Dedifferentiated amniotic fluid mesenchymal stem cell (primary cell): ENCODE data around the gene ANO6.
"Not testable (repeated sequence)": the region's sequence is repeated elsewhere in the genome, so short reads cannot be mapped to it uniquely, and the experiment has no call there.

Experiments used
- DNase-seq: peaks from one replicate; pipeline ENCODE4 v3.0.0-alpha.2; 2016; ENCODE audit errors: extremely low spot score

The ANO6 gene

DNA sequence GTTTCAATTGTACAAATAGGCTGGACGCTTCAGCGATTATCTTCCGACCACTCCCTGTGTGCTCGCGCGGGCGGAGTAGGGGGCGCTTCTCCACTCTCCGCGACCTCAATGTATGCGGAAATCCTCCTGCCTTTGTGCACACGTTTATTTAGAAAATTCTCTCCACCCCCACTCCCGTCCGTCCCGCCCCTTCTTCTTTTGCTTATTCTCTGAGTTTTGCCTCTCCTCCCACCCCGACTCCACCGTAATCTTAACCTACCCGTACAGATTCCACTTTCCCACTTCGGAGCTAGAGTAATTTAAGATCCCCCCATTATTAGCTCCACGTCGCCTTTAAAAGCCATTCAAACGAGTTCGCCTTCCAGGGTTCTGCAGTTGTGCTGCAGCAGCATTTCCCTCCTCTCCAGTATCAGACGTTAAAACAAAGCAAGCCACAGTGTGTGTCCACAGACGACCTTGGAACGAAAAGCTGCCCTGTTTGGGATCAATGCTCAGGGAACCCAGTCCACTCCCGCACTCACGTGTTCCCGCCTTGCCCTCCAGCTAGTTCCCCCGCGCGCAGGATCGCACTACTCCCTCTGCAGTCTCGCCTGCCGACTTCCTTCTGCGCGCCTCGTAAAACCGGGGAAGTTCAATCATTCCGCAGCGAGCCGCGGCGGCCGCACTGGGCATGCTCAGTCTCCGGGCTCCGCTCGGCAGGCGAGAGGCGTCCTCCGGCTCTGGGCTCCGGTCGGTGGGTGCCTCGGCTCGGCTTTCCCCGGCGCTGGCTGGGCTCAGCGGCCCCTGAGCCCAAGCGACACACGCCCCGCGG lies at the start of gene ANO6:
Gene ANO6, plus strand, starts transcription at position 677 of the 811 bp plus-strand sequence. CDS start 227 bp downstream, outside the sequence.
- DNase-seq = peak; percentile 82

DNA sequence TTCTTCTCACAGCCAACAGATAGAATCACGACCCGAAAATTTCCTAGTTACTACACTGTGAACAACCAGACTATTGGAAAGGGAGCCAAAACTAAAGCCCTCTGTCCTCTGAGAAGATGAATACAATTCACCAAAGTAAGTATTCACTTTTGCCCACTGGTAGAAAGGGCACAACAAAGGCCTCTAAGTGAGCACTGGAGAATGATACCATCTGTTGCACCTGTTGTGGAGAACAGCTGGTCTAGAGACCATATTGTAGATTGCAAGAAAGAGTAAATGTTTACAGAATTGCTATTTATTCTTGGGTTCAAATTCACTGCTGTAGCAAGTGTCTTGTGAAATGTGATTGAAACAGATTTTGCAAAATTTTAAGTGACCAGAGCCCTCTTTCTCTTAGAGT lies 46.9 kb upstream of the ANO6 start:
- DNase-seq = no peak

DNA sequence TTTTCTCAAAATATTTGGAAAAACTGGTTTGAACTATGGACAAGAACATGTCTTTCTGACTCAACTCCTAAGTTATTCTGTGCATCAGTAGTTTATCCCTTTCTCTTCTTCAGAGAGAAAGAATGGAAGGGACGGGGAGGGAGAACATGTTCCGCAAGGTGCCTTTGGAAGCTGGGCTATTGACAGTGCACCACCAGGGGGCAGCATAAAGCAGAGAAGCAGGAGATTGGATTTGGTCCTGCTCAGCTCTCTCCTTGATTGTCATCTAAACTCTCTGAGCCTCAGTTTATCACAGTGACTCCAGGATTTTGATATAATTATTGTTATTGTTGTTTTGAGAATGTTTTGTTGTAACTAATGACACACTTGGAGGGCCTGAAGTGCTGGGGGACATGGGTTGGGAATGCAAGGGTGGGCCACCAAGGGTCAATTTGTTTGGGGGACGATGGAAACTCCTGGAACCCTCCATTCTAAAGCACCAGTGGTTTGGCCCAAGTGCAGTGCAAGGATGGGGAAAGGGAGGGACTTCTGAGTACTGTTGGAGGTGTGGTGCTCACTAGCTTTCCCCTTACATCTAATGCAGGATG lies 45.3 kb upstream of the ANO6 start:
- DNase-seq = peak; percentile 73

GRCh38 chr12:45173293-45173692 lies 42.6 kb upstream of the ANO6 start:
- DNase-seq = not testable (repeated sequence)

- no peak for DNase-seq
These were observed 41.3 kb upstream of the ANO6 start for GRCh38 chr12:45174595-45174994.

GRCh38 chr12:45178771-45179170 lies 37.1 kb upstream of the ANO6 start:
- no peak for DNase-seq

DNA sequence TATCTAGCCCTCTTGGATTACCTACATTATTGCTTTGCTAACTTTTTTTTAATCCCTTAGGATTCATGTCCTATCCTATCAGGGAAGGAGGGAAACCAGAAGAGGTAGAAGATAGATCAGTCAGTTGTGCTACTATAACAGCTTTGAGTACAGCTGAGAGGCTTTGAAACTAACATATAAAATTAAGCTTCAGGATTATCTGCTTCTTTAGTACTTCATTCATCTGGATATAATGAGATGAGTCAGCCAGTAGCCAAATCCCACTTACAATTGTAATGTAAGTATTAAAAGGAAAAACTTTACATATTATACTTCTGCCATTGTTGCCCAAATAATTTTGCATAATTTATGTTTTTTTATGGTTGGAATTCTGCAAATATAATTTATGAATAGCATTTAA lies 33.4 kb upstream of the ANO6 start:
- DNase-seq = no peak

DNA sequence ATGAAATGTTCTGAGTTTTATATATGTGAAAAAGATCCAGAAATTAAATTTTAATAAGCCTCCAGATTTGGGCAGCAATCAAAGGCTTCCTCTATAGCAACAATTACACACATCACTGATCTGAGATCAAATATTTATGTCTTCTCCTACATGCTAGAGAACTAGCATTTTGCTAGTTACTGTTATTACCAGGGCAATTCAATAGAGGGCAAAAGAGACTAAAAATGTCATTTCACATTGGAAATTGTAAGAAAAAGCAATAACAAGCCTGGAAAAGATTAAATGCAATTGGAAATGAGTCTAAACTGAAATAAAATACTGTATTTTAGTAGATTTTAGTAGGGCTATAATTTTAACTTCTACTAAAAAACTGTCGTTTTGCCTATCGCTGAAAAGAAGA lies 32.6 kb upstream of the ANO6 start:
- DNase-seq = peak; percentile 31

DNA sequence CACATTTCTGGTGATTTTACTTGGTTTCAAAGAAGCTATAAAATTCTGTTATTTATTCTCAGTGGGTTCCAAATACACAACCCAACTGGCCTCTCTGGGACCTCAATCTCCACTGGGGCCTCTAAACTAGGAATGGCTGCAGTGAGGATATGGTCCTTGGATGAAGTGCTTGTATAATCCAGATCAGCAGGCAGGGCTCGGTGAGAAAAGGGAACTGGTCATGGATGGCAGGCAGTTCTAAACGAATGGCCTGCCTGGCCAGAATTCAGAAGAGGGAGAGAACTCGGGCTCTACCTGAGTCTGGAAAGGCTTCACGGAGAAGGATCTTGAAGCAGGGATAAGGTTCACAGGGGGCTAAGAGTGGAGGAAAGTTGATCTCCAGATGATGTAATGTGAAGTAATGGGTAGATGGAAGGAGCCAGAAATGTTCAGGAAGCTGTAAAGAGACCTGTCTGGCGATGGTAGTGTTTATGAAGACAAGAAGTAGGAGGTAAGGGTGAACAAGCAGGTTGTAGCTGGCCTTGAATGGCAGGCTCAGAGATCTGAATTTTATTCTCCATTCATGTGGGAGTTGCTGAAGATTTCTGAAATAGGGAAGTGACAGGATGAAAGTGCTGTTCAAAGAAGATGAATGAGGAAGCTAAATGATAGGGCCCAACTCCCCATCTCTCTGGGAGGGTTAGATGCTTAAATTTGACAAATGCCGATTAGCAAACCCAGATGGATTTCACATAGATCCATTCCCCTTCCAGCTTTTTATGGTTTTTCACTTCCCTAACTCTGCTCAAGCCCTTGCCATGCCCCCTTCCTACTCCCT lies 31.5 kb upstream of the ANO6 start:
- no peak for DNase-seq

DNA sequence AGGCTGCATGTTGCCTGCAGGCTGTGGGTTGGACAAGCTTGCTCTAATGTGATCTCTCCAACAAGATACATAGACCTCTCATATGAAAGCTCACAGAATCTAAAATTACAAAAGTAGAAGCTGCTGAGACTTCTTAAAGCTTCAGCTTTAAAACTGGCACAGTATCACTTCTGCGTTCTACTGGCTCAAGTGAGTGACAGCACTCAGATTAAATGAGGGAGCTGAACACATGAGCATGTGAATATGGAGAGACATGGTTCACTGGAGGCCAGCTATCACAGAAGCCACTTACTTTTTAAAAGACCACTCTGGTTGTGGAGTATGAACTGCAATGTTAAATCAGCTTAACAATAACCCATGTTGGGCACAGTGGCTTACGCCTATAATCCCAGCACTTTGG lies 29.1 kb upstream of the ANO6 start:
- no peak for DNase-seq

DNA sequence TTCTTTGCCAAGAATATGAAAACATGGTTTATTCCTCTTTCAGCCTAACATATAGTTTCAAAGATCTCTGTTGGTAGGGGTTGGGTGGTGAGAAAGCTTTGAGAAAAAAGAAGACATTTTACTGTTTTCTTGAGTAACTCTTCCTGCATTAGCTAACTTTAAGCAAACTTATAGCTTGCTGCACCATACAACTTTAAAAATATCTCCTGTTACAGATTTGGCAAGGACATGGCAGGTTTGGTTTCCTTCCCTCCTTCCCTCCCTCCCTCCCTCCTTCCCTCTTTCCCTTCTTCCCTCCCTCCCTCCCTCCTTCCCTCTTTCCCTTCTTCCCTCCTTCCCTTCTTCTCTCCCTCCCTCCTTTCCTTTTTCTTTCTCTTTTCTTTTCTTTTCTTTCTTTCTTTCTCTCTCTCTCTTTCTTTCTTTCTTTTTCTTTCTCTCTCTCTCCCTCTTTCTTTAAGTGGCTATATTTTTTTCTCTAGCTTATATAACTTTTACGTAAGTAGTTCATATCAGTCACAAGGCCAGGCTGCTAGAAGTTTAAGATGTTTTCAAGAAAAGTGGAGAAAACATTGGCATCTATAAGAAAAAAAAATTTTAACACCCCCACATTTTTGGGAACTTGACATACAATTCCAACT lies 26.0 kb upstream of the ANO6 start:
- DNase-seq = no peak

DNA sequence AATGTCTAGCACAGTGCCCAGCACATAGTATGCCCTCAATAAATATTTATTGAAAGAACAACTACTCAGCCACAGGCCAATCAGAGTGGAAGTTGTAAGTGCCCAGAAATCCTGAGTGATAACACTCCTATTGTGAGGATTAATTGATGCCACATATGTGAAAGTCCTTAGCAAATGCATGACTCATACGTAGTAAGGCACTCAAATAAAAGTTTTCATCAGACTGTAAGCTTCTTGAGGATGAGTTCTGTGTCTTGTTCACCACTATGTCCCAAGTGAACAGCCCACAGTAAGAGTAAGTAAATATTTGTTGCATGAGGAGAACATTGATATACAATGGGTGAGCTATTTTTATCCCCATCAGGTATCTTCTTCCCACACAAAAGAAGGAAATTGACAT lies 24.7 kb upstream of the ANO6 start:
- no peak for DNase-seq

DNA sequence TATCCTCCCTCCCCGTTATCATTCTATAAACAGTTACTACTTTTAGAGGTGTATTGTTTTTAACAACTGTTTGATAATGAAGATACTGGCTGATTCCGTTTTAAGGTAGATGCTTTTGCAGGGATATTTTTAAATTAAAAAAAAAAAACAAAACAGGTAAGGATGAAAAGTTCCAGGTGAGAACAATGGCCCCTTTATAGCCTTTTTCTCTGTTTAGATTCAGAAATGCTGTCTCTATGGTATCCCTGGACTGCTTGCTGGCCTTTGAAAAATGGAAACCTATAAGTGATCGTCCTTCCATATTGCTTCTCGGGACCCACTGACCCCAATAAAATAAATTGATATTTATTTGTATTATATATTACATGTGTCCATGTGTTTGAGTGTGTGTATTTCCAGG lies 23.2 kb upstream of the ANO6 start:
- no peak for DNase-seq

GRCh38 chr12:45200491-45201043 lies 15.3 kb upstream of the ANO6 start:
- DNase-seq = no peak

DNA sequence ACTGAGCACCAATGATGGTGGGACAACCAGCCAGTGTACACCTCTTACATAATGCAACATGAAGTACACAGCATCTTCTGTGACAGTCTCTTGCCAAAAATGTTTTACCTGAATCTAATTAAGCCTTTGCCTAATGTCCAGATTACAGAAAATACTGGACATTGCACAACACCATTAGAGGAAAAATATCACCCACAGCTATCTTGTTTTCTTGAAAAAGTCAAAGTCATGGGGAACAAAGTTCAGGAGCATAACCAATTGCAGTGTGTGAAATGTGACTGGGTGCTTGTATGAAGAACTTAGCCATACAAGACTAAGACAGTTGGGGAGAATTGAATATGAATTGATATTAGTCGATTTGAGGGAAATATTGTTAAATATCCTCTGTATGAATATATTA lies 12.1 kb upstream of the ANO6 start:
- no peak for DNase-seq

- no peak for DNase-seq
These were observed 11.1 kb upstream of the ANO6 start for GRCh38 chr12:45204757-45205156.

DNA sequence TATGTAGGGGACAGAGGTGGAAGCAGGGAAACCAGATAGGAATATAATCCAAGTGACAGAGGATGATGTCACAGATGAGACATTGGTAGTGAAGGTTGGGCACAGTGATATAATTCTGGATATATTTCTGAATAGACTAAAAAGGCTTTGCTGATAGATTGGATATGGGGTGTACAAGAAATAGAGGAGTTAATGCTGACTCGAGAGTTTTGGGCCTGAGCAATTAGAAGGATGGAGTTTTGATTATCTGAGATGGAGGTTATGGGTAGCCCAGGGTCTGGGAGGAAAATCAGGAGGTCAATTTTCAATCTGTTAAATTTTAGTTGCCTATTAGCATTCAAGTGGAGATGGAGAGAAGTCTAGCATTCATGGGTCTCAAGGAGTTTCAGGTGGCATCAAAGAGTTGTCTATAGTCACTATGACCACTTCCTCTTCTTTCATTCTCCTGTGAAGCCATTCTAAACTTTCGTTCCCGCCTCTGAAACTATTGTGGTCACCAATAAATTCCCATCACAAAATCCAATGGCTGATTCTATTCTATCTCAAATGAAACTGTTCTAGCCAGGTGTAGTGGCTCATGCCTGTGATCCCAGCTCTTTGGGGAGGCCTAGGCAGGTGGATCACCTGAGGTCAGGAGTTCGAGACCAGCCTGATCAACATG lies 10.6 kb upstream of the ANO6 start:
- no peak for DNase-seq

- no peak for DNase-seq
These were observed 7.0 kb upstream of the ANO6 start for GRCh38 chr12:45208604-45209487.

DNA sequence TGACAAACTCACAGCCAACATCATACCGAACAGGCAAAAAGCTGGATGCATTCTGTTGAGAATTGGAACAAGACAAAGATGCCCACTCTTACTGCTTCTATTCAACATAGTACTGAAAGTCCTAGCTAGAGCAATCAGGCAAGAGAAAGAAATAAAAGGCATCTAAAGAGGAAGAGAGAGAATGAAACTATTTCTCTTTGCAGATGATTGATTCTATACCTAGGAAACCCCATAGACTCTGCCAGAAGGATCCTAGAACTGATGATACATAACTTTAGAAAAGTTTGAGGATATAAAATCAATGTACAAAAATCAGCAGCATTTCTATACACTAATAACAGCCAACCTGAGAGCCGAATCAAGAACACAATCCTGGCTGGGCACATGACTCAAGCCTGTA lies 6.1 kb upstream of the ANO6 start:
- DNase-seq = no peak

DNA sequence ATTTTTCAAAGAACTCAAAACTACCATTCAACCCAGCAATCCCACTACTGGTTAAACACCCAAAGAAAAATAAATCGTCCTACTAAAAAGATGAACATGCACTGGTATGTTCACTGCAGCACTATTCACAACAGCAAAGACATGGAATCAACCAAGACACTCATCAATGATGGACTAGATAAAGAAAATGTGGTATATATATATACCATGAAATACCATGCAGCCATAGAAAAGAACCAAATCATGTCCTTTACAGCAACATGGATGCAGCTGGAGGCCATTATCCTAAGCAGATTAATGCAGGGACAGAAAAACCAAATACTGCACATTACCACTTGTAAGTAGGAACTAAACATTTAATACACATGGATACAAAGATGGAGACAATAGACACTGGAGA lies 3.8 kb upstream of the ANO6 start:
- no peak for DNase-seq
